PFSK-1 (cell line): Measurements from ENCODE around the gene DPRX.

ENCODE experiments used
- FOXP2 ChIP-seq: optimal IDR thresholded peaks from 2 replicates; pipeline ENCODE3; 2011; ENCODE audit warnings: borderline replicate concordance, control low read depth, inconsistent platforms; ENCODE audit not compliant: insufficient read depth; ENCODE audit errors: extremely low read length, extremely low read depth
- POLR2AphosphoS5 ChIP-seq: IDR thresholded peaks from 2 replicates; pipeline ENCODE4 v1.6.1; 2012; ENCODE audit warnings: low read depth, mild to moderate bottlenecking, control low read depth, low read length, moderate library complexity
- SIN3A ChIP-seq: IDR thresholded peaks from 2 replicates; pipeline ENCODE4 v1.6.1; 2012; ENCODE audit warnings: mild to moderate bottlenecking, low read length, moderate library complexity, borderline replicate concordance; ENCODE audit not compliant: insufficient read depth
- TAF1 ChIP-seq: IDR thresholded peaks from 2 replicates; pipeline ENCODE4 v1.6.1; 2012; ENCODE audit warnings: low read length, control low read depth, borderline replicate concordance; ENCODE audit not compliant: insufficient read depth
- TF ChIP-seq, protein P1 (sequence below), 2 experiments: IDR thresholded peaks; 2 replicates each; pipeline versions ENCODE4 v1.6.1 to v1.8.0; 2011 to 2012; ENCODE audit warnings: low read depth in 2 of 2, low read length in 2 of 2, control low read depth in 1 of 2, inconsistent platforms in 1 of 2, mild to moderate bottlenecking in 1 of 2, moderate library complexity in 1 of 2; ENCODE audit not compliant: insufficient read depth in 1 of 2

DPRX gene

DNA sequence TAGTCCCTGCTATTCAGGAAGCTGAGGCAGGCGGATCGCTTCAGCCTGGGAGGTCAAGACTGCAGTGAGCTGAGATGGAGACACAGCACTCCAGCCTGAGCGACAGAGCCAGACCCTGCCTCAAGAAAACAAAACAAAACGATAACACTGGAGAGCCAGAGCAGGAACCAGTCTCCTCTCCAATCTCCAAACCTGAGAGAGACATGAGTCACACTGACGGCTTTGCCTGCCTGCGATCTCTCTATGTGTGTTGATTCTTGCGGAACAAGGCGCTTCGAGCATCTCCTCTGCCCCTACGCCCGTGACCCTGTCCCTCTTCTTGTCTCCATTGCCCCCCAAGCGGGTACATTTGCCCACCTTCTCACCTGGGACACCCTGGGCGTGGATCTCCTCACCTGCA, 15.6 kb downstream of the DPRX start:
- TF ChIP-seq, protein P1, sequence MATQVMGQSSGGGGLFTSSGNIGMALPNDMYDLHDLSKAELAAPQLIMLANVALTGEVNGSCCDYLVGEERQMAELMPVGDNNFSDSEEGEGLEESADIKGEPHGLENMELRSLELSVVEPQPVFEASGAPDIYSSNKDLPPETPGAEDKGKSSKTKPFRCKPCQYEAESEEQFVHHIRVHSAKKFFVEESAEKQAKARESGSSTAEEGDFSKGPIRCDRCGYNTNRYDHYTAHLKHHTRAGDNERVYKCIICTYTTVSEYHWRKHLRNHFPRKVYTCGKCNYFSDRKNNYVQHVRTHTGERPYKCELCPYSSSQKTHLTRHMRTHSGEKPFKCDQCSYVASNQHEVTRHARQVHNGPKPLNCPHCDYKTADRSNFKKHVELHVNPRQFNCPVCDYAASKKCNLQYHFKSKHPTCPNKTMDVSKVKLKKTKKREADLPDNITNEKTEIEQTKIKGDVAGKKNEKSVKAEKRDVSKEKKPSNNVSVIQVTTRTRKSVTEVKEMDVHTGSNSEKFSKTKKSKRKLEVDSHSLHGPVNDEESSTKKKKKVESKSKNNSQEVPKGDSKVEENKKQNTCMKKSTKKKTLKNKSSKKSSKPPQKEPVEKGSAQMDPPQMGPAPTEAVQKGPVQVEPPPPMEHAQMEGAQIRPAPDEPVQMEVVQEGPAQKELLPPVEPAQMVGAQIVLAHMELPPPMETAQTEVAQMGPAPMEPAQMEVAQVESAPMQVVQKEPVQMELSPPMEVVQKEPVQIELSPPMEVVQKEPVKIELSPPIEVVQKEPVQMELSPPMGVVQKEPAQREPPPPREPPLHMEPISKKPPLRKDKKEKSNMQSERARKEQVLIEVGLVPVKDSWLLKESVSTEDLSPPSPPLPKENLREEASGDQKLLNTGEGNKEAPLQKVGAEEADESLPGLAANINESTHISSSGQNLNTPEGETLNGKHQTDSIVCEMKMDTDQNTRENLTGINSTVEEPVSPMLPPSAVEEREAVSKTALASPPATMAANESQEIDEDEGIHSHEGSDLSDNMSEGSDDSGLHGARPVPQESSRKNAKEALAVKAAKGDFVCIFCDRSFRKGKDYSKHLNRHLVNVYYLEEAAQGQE (IDR thresholded peaks at IDR 0.05; ENCODE audit: insufficient read depth in 1 of 2, low read depth in 2 of 2, low read length in 2 of 2), result no peak
- TF ChIP-seq TAF1 (no peak), FOXP2 (no peak), POLR2AphosphoS5 (no peak), SIN3A (no peak)

DNA sequence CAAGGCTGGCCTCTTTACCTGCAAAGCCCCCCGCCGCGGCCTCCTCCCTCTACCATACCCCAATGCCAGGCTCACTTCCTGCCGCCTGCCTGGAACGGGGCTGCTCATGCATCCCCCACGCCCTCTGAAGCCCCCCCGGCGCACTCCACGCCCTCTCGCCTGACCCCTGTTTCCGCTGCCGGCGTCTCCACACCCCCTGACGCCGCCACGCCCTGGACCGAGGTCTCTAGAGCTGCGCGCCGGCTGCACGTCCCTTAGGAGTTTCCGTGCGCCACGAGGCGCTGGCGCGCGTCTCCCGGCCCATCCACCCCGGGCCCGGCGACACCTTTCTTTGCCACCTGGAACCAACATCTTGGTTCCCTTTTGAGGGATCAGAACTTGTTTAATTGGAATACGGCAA, 16.0 kb downstream of the DPRX start:
- no peak for TF ChIP-seq SIN3A
- no peak for TF ChIP-seq FOXP2
- TF ChIP-seq TAF1, result no peak
- TF ChIP-seq, protein P1 (IDR thresholded peaks at IDR 0.05; ENCODE audit: insufficient read depth in 1 of 2, low read depth in 2 of 2, low read length in 2 of 2), result no peak
- TF ChIP-seq POLR2AphosphoS5, result no peak

DNA sequence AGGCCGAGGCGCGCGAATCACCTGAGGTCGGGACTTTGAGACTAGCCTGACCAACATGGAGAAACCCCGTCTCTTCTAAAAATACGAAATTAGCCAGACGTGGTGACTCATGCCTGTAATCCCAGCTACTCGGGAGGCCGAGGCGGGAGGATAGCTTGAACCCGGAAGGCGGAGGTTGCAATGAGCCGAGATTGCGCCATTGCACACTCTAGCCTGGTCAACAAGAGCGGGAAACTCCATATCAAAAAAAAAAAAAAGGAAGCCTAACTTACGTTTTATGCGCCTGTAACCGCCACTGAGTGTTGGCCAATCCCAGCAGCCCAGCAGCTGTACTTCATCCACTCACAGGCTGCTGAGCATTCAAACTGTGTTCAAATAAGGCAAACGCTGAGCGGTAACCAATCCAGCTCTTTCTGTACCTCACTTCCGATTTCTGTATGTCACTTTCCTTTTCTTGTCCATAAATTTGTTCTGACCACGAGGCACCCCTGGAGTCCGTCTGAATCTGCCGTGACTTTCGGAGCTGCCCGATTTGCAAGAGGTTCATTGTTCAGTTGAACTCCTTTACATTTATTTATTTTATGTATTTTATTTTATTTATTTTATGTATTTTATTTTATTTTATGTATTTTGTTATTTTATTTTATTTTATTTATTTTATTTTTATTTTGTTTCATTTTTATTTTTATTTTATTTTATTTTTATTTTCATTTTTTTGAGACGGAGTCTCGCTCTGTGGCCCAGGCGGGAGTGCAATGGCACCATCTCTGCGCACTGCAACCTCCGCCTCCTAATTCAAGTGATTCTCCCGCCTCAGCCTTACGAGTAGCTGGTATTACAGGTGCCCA, 18.2 kb downstream of the DPRX start:
- TF ChIP-seq, protein P1 (IDR thresholded peaks at IDR 0.05; ENCODE audit: insufficient read depth in 1 of 2, low read depth in 2 of 2, low read length in 2 of 2), result no peak
- no peak for TF ChIP-seq TAF1

GRCh38 chr19:53652476-53652875, 20.7 kb downstream of the DPRX start:
- TF ChIP-seq TAF1, result no peak
- TF ChIP-seq SIN3A, result no peak
- TF ChIP-seq FOXP2, result no peak
- TF ChIP-seq, protein P1 (IDR thresholded peaks at IDR 0.05; ENCODE audit: insufficient read depth in 1 of 2, low read depth in 2 of 2, low read length in 2 of 2), result no peak
- TF ChIP-seq POLR2AphosphoS5, result no peak

GRCh38 chr19:53655042-53655665, 23.4 kb downstream of the DPRX start:
- no peak for TF ChIP-seq SIN3A
- TF ChIP-seq POLR2AphosphoS5, result no peak
- TF ChIP-seq, protein P1 (IDR thresholded peaks at IDR 0.05; ENCODE audit: insufficient read depth in 1 of 2, low read depth in 2 of 2, low read length in 2 of 2), result no peak
- TF ChIP-seq FOXP2, result no peak
- no peak for TF ChIP-seq TAF1
